Measurements from ENCODE around the gene TBC1D1. TPM values are rescaled to one million over a fixed set of nuclear protein-coding genes. Genes with fewer than 3 reads are reported as not detected.

Gene TBC1D1
- total RNA-seq, 1 donor from 2014 or later = 56.5 TPM

- peak; percentile 88 for TF ChIP-seq CTCF (IDR thresholded peaks at IDR 0.05)
- no peaks in the 10 kb centered on the region for H3K36me3 ChIP-seq
- H3K27me3 ChIP-seq (ENCODE audit: low read depth) = no peaks in the 10 kb centered on the region
- intact Hi-C loops (cut with DNase I) = no loop called here
- peak overlapping the region; percentile 95 for H3K27ac ChIP-seq
- ATAC-seq (peak; percentile 92 to 94), DNase-seq (peak; percentile 88)
- H3K9me3 ChIP-seq = no peaks in the 10 kb centered on the region
- H3K4me1 ChIP-seq = peaks cover 19% of the 10 kb centered on the region
- H3K4me3 ChIP-seq = peak overlapping the region; percentile 89
Measured at GRCh38 chr4:37977471-37978247, 86.8 kb downstream of the TBC1D1 start.

GRCh38 chr4:37978248-37978924 is 87.5 kb downstream of the TBC1D1 start:
- no peak for TF ChIP-seq CTCF (IDR thresholded peaks at IDR 0.05)
- H3K4me1 ChIP-seq = peaks cover 23% of the 10 kb centered on the region
- peak overlapping the region; percentile 89 for H3K4me3 ChIP-seq
- no peaks in the 10 kb centered on the region for H3K36me3 ChIP-seq
- no peaks in the 10 kb centered on the region for H3K27me3 ChIP-seq (ENCODE audit: low read depth)
- H3K27ac ChIP-seq = peak overlapping the region; percentile 95
- peak; percentile 66 for DNase-seq
- peak in 1 of 2 donors; percentile 28 for ATAC-seq
- intact Hi-C loops (cut with DNase I) = no loop called here
- no peaks in the 10 kb centered on the region for H3K9me3 ChIP-seq

GRCh38 chr4:37980246-37980645 is 89.4 kb downstream of the TBC1D1 start:
- no peak for TF ChIP-seq CTCF (IDR thresholded peaks at IDR 0.05)
- no peak for DNase-seq
- intact Hi-C loops (cut with DNase I) = no loop called here
- no peak for ATAC-seq
- Histone ChIP-seq H3K4me1 (peaks cover 23% of the 10 kb centered on the region), H3K4me3 (no peak overlapping the region), H3K27ac (no peak overlapping the region), H3K9me3 (no peaks in the 10 kb centered on the region), H3K36me3 (no peaks in the 10 kb centered on the region), H3K27me3 (ENCODE audit: low read depth) (no peaks in the 10 kb centered on the region)

- Histone ChIP-seq H3K27me3 (ENCODE audit: low read depth) (no peaks in the 10 kb centered on the region), H3K4me3 (no peak overlapping the region), H3K27ac (no peak overlapping the region), H3K4me1 (peaks cover 23% of the 10 kb centered on the region), H3K9me3 (no peaks in the 10 kb centered on the region), H3K36me3 (no peaks in the 10 kb centered on the region)
- intact Hi-C loops (cut with DNase I) = no loop called here
- no peak for TF ChIP-seq CTCF (IDR thresholded peaks at IDR 0.05)
- ATAC-seq (no peak), DNase-seq (no peak)
Measured at GRCh38 chr4:37981425-37981824, 90.5 kb downstream of the TBC1D1 start.

GRCh38 chr4:37981844-37982720 is 91.2 kb downstream of the TBC1D1 start:
- no peak for DNase-seq
- TF ChIP-seq CTCF (IDR thresholded peaks at IDR 0.05) = no peak
- H3K27me3 ChIP-seq (ENCODE audit: low read depth) = no peaks in the 10 kb centered on the region
- peaks cover 28% of the 10 kb centered on the region for H3K4me1 ChIP-seq
- no peak overlapping the region for H3K4me3 ChIP-seq
- H3K9me3 ChIP-seq = no peaks in the 10 kb centered on the region
- ATAC-seq = no peak
- H3K36me3 ChIP-seq = no peaks in the 10 kb centered on the region
- H3K27ac ChIP-seq = no peak overlapping the region
- intact Hi-C loops (cut with DNase I) = no loop called here

All from lower lobe of right lung (tissue), 2 donors.